ENCODE results near the gene CCT6A.
A peak's percentile ranks its signal among the peaks of the same experiment; 100 is the strongest.
"Not testable (repeated sequence)": the region's sequence is repeated elsewhere in the genome, so short reads cannot be mapped to it uniquely, and the experiment has no call there.

The CCT6A gene

GRCh38 chr7:56053379-56053778, 1.8 kb downstream of the CCT6A start:
- no peak for DNase-seq

- no peak for DNase-seq
Observed at GRCh38 chr7:56053993-56054392, 2.4 kb downstream of the CCT6A start.

DNA sequence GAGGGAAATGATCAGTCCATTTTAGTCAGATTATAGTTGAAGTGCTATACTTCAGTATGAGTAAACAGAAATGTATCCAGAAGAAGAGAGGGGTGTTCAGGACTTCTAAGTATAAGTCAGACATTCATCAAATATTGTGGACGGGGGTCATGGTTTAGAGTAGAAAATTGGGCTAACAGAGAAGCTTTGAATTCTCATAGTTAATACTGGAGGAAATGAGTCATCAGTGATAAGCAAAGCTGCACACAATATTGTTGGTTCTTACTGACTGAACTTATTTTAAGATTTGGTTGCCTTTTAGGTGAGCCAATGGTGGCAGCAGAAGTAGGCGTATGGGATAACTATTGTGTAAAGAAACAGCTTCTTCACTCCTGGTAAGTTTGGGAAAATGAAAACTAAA, 10.8 kb downstream of the CCT6A start:
- no peak for DNase-seq

DNA sequence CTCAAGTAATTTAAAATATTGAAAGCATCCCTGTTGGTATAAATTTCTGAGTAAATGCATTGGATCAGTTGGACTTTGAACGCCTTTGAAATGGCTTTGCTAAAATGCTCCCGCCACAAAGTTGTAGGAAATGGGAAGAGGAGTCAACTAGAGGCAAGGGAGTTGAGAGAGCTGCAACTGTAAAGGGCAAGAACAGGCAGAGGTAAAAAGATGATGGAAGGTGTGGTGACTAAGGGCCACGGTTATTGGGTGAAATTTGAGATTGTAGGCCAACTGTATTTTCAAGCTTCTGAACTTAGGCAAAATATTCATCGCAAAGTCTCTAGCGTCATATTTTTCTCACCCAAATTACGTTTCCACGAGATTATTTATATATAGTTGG, 11.9 kb downstream of the CCT6A start:
- DNase-seq = no peak

- peak; percentile 92 for DNase-seq
Observed at GRCh38 chr7:56063882-56064625, 12.5 kb downstream of the CCT6A start, which contains the start of gene SUMF2. TSS of gene SUMF2 (plus strand) at chr7:56064286. CDS start at chr7:56064312, 26 bp downstream.

DNA sequence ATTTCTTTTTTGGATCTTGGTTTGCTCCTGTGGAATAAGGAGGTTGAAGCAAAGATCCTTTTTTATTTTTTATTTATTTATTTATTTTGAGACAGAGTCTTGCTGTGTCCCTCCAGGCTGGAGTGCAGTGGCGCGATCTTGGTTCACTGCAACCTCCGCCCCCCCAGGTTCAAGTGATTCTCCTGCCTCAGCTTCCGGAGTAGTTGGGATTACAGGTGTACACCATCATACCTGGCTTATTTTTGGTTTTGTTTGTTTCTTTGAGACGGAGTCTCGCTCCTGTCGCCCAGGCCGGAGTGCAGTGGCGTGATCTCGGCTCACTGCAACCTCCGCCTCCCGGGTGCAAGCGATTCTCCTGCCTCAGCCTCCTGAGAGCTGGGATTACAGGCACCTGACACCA, 14.8 kb downstream of the CCT6A start:
- not testable (repeated sequence) for DNase-seq

GRCh38 chr7:56074371-56074791, 22.8 kb downstream of the CCT6A start:
- DNase-seq = peak; percentile 57

GRCh38 chr7:56077681-56078080, 26.1 kb downstream of the CCT6A start:
- no peak for DNase-seq

DNA sequence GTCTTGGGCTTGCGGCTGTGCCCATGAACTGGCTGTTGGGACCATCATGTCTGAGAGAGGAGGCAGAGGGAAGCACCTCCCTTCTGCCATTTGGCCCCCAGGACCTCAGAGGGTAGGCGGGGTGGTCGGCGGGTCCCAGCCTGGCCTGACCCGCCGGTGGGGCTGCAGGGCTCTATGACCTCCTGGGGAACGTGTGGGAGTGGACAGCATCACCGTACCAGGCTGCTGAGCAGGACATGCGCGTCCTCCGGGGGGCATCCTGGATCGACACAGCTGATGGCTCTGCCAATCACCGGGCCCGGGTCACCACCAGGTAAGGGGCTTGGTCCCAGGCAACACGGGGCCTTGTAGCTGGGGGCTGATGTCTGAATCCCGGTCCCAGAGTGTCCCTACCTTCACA, 26.6 kb downstream of the CCT6A start:
- DNase-seq = no peak

DNA sequence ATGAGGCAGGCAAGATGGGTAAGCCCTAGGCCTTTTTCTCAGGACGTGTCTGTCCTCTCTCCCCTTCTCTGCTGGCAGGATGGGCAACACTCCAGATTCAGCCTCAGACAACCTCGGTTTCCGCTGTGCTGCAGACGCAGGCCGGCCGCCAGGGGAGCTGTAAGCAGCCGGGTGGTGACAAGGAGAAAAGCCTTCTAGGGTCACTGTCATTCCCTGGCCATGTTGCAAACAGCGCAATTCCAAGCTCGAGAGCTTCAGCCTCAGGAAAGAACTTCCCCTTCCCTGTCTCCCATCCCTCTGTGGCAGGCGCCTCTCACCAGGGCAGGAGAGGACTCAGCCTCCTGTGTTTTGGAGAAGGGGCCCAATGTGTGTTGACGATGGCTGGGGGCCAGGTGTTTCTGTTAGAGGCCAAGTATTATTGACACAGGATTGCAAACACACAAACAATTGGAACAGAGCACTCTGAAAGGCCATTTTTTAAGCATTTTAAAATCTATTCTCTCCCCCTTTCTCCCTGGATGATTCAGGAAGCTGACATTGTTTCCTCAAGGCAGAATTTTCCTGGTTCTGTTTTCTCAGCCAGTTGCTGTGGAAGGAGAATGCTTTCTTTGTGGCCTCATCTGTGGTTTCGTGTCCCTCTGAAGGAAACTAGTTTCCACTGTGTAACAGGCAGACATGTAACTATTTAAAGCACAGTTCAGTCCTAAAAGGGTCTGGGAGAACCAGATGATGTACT, 28.1 kb downstream of the CCT6A start:
- DNase-seq = no peak

DNA sequence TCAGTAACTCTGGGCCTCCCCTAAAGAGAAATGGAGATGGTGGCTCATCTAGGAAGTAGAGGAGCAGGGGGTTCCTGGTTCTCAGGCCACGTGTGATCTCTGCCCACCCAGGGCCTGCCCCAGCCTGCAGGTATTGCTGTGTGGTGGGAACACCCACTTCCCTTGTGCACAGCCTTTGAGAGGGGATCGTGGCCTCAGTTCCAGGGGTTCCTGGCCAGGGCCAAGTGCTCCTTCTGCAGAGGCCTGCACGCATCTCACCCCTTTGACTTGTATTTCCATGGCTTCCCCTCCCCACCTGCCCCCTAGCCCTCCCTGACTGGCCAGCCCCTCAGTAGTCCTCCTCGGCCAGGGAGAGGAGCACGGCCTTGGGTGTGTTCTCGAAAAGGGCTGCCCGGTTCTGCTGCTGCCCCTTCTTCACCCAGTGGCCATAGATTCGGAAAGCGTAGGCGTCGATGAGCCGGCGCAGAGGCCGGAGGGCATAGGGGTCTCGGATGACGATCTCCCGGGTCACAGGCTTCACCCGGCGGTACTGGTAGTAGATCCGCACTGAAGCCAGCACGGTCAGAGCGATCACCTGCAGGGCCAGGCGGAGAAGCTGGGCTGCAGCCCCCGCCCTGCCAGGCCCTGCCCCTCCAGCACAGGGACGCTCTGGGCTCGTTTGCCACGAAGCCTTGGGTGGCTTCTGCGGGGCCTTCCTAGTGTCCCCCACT, 29.3 kb downstream of the CCT6A start:
- not testable (repeated sequence) for DNase-seq

- DNase-seq = no peak
Observed at GRCh38 chr7:56081626-56082340, 30.2 kb downstream of the CCT6A start.

DNA sequence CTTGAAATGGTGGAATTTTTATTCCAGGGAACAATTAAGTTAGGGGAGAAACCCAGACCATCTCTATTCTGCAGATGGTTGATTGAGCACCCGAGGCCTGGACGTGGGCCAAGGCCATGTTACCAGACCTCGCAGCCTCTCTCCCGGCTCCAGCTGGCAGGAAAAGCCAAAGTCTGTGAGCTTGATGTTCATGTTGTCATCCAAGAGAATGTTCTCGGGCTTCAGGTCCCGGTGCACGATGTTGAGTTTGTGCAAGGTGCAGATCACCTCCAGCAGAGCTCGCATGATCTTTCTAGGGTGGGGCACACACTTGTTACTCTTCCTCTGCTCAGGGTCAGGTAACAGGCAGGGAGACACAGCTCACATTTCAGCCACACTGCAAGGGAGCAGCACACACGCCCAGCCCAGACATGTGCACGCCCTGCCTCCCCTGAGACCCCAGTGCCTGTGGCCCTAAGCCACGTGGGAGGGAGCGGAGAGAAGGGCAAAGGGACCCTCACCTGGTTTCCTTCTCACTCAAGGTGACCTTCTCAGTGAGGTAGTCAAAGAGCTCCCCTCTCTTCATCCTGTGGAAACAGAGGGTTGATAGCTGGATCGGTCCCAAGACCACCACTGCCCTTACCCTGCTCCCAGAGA, 31.7 kb downstream of the CCT6A start:
- DNase-seq = no peak

GRCh38 chr7:56086761-56087160, 35.2 kb downstream of the CCT6A start:
- no peak for DNase-seq

DNA sequence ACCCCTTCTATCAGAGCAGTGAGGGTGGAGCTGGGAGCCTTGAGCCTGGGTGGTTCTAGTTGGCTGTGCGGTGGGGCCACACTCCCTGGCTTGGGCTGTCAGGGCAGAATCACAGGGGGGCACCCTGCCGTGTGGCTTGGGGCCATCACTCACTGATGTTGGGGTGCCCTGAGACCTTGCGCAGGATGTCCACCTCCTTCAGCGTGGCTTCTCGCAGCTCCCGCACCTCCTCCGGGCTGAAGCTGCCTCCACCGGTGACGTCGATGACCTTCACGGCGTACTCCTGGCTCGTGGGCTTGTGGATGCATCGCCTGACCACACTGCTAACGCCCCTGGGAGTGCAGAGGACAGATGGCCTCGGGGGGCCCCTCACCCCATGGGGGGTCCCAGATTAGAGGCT, 35.9 kb downstream of the CCT6A start:
- DNase-seq = no peak

- no peak for DNase-seq
Observed at GRCh38 chr7:56091591-56091990, 40.0 kb downstream of the CCT6A start.

DNA sequence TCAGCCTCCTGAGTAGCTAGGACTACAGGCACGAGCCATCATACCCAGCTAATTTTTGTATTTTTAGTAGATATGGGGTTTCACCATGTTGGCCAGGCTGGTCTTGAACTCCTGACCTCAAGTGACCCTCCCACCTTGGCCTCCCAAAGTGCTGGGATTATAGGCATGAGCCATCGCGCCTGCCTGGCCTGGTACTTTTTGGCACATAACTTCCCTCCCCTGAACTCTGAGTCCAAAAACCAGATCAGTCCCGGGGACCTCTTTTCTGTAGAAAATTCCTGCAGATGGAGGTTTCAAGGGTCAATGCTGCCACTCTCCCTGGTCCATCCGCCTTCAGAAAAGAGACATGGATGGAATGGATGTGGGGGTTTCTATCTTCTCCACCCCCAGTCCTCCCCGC, 40.8 kb downstream of the CCT6A start:
- not testable (repeated sequence) for DNase-seq

DNA sequence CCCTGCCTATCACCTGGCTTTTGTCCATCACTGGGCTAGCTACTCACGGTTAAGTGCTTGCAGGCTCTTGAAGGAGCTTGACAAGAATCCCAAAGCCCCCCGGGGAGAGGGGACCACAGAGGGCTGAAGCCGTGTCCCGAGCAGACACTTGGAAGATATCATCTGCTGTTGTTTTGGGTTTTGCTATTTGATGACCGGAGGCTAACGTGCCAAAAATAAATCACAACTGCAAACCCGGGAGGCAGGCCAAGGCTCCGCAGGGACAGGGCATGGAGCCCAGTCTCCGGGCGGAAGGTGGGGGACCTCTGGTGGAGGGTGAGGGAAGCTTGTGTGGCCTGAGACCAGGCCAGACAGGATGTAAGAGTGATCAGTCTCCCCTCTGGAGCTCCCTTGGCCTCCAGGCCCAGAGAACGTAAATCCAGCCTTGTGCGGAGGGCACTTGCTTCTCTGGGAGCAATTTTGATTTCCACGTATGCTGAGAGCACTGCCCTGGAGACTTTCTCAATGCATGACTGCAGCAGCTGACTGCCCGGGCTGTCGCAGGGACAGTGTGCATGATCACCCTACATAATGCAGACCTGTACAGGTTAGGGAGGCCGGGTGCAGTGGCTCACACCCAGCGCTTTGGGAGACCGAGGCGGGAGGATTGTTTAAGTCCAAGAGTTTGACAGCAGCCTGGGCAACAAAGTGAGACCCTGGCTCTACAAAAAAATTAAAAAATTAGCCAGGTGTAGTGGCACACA, 41.4 kb downstream of the CCT6A start, which contains the start of gene PHKG1:
Gene PHKG1, minus strand, starts transcription at position 164 of the 743 bp plus-strand sequence. CDS start 4,011 bp downstream, outside the sequence.
- no peak for DNase-seq

DNA sequence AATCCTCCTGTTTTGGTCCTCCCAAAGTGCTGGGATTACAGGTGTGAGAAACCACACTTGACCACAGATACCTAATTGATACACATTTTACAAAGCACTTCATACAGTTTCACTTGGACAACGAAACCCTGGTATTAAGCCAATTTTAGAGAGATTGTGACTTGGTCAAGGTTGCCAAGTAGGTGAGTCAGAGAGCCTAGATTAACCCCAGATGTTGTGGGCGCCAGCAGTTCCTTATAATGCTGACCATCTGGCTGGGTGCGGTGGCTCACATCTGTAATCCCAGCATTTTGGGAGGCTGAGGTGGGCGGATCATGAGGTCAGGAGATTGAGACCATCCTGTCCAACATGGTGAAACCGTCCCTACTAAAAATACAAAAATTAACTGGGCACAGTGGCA, 46.1 kb downstream of the CCT6A start:
- no peak for DNase-seq

GRCh38 chr7:56098187-56099008, 46.8 kb downstream of the CCT6A start:
- not testable (repeated sequence) for DNase-seq

DNA sequence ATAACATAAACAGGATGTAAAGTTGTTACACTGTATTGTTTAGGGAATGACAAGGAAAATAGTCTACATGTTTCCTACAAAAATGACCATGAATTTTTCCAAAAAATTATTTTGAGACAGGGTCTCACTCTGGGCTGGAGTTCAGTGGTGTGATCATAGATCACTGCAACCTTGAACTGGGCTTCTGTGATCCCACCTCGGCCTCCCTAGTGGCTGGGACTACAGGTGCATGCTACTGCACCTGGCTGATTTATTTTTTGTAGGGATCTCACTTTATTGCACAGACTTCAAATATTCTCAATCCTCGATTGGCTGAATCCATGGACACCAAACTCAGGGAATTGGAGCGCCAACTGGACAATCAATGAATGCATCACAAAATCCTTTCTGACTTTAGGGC, 48.1 kb downstream of the CCT6A start:
- no peak for DNase-seq

Measured in stimulated activated CD4-positive, alpha-beta T cell treated with anti-CD3 and anti-CD28 coated beads, Interleukin-4, amount 100 ng/mL, for 1 hour (primary cell).